Effector memory CD4-positive, alpha-beta T cell (primary cell): Measurements from ENCODE around the gene SLC4A5.

ENCODE experiments used
- DNase-seq, 3 donors: peaks; one replicate each; pipeline ENCODE4 v3.0.0-alpha.2; 2020
- H3K27ac ChIP-seq: 2 replicates; pipeline ENCODE4 v1.7.0; 2013; ENCODE audit warnings: mild to moderate bottlenecking, low read length, moderate library complexity; ENCODE audit not compliant: insufficient read depth, poor library complexity, severe bottlenecking
- H3K27me3 ChIP-seq: replicated peaks from 2 replicates; pipeline ENCODE4 v1.7.0; 2013; ENCODE audit warnings: mild to moderate bottlenecking, low read length; ENCODE audit not compliant: insufficient read depth, control insufficient read depth, poor library complexity, severe bottlenecking
- H3K36me3 ChIP-seq: 2 replicates; pipeline ENCODE4 v1.7.0; 2013; ENCODE audit warnings: mild to moderate bottlenecking, low read length, moderate library complexity; ENCODE audit not compliant: control insufficient read depth, insufficient read depth
- H3K4me1 ChIP-seq: 2 replicates; pipeline ENCODE4 v1.7.0; 2013; ENCODE audit warnings: low read length, mild to moderate bottlenecking; ENCODE audit not compliant: control insufficient read depth, insufficient read depth, poor library complexity, severe bottlenecking
- H3K4me3 ChIP-seq: 2 replicates; pipeline ENCODE4 v1.7.0; 2013; ENCODE audit warnings: low read length, low read depth, mild to moderate bottlenecking; ENCODE audit not compliant: insufficient read depth, poor library complexity, severe bottlenecking
- H3K9me3 ChIP-seq: 2 replicates; pipeline ENCODE4 v1.7.0; 2013; ENCODE audit warnings: mild to moderate bottlenecking, low read length, moderate library complexity; ENCODE audit not compliant: control insufficient read depth

The SLC4A5 gene

GRCh38 chr2:74259733-74260132 lies 83.5 kb downstream of the SLC4A5 start:
- DNase-seq, result no peak
- no peaks in the 10 kb centered on the region for H3K9me3 ChIP-seq
- H3K27me3 ChIP-seq, result no peaks in the 10 kb centered on the region
- no peaks in the 10 kb centered on the region for H3K4me1 ChIP-seq
- H3K36me3 ChIP-seq, result no peaks in the 10 kb centered on the region
- no peak overlapping the region for H3K27ac ChIP-seq
- no peak overlapping the region for H3K4me3 ChIP-seq

- Histone ChIP-seq H3K9me3 (no peaks in the 10 kb centered on the region), H3K27ac (no peak overlapping the region), H3K4me1 (no peaks in the 10 kb centered on the region), H3K27me3 (no peaks in the 10 kb centered on the region), H3K36me3 (no peaks in the 10 kb centered on the region), H3K4me3 (no peak overlapping the region)
- DNase-seq, result no peak
Observed at GRCh38 chr2:74259191-74259590, 84.0 kb downstream of the SLC4A5 start.

GRCh38 chr2:74255660-74256213 lies 87.5 kb downstream of the SLC4A5 start:
- Histone ChIP-seq H3K36me3 (no peaks in the 10 kb centered on the region), H3K4me1 (no peaks in the 10 kb centered on the region), H3K4me3 (no peak overlapping the region), H3K27ac (no peak overlapping the region), H3K27me3 (no peaks in the 10 kb centered on the region), H3K9me3 (no peaks in the 10 kb centered on the region)
- DNase-seq, result no peak

- Histone ChIP-seq H3K27me3 (no peaks in the 10 kb centered on the region), H3K27ac (no peak overlapping the region), H3K36me3 (no peaks in the 10 kb centered on the region), H3K4me3 (no peak overlapping the region), H3K9me3 (no peaks in the 10 kb centered on the region), H3K4me1 (no peaks in the 10 kb centered on the region)
- no peak for DNase-seq
Observed at GRCh38 chr2:74253971-74254310, 89.3 kb downstream of the SLC4A5 start.

- no peaks in the 10 kb centered on the region for H3K36me3 ChIP-seq
- no peak overlapping the region for H3K4me3 ChIP-seq
- no peaks in the 10 kb centered on the region for H3K9me3 ChIP-seq
- no peak overlapping the region for H3K27ac ChIP-seq
- H3K4me1 ChIP-seq, result no peaks in the 10 kb centered on the region
- DNase-seq, result no peak
- no peaks in the 10 kb centered on the region for H3K27me3 ChIP-seq
Observed at GRCh38 chr2:74253306-74253970, 89.8 kb downstream of the SLC4A5 start.

- Histone ChIP-seq H3K27me3 (no peaks in the 10 kb centered on the region), H3K4me3 (no peak overlapping the region), H3K36me3 (no peaks in the 10 kb centered on the region), H3K9me3 (no peaks in the 10 kb centered on the region), H3K4me1 (no peaks in the 10 kb centered on the region), H3K27ac (no peak overlapping the region)
- no peak for DNase-seq
Observed at GRCh38 chr2:74252862-74253261, 90.4 kb downstream of the SLC4A5 start.

- DNase-seq, result no peak
- H3K27ac ChIP-seq, result no peak overlapping the region
- no peaks in the 10 kb centered on the region for H3K4me1 ChIP-seq
- H3K27me3 ChIP-seq, result no peaks in the 10 kb centered on the region
- no peaks in the 10 kb centered on the region for H3K9me3 ChIP-seq
- no peak overlapping the region for H3K4me3 ChIP-seq
- no peaks in the 10 kb centered on the region for H3K36me3 ChIP-seq
Observed at GRCh38 chr2:74252036-74252435, 91.2 kb downstream of the SLC4A5 start.

GRCh38 chr2:74250189-74250631 lies 93.0 kb downstream of the SLC4A5 start:
- no peaks in the 10 kb centered on the region for H3K27me3 ChIP-seq

GRCh38 chr2:74249406-74250122 lies 93.7 kb downstream of the SLC4A5 start:
- no peak for DNase-seq
- Histone ChIP-seq H3K27ac (no peak overlapping the region), H3K4me1 (no peaks in the 10 kb centered on the region), H3K36me3 (no peaks in the 10 kb centered on the region), H3K4me3 (no peak overlapping the region), H3K27me3 (no peaks in the 10 kb centered on the region), H3K9me3 (no peaks in the 10 kb centered on the region)

More at GRCh38 chr2:74250189-74250631, 93.0 kb downstream of the SLC4A5 start:
- H3K4me3 ChIP-seq, result no peak overlapping the region
- no peaks in the 10 kb centered on the region for H3K9me3 ChIP-seq
- no peaks in the 10 kb centered on the region for H3K36me3 ChIP-seq
- no peak overlapping the region for H3K27ac ChIP-seq
- peak; percentile 20 to 41 (median 20) for DNase-seq
- no peaks in the 10 kb centered on the region for H3K4me1 ChIP-seq

- H3K9me3 ChIP-seq, result no peaks in the 10 kb centered on the region
- H3K27ac ChIP-seq, result no peak overlapping the region
- H3K4me1 ChIP-seq, result no peaks in the 10 kb centered on the region
- H3K27me3 ChIP-seq, result no peaks in the 10 kb centered on the region
- H3K36me3 ChIP-seq, result no peaks in the 10 kb centered on the region
- no peak overlapping the region for H3K4me3 ChIP-seq
- DNase-seq, result no peak
Observed at GRCh38 chr2:74246496-74247195, 96.6 kb downstream of the SLC4A5 start.
